Heart right ventricle (tissue), 16 donors: ENCODE results near the gene GART. TPM values are rescaled to one million over a fixed set of nuclear protein-coding genes. Genes with fewer than 3 reads are reported as not detected.

ENCODE experiments used
- ATAC-seq, 8 donors: fragments of 200-7000 bp; cut with Tn5 transposase; one replicate each; pipeline ENCODE4 v1.9.1; 2020; ENCODE audit warnings: mild to moderate bottlenecking in 8 of 8, moderate library complexity in 8 of 8, moderate number of reproducible peaks in 1 of 8
- DNase-seq, 2 donors: peaks; one replicate each; pipeline ENCODE4 v3.0.0-alpha.2; 2020
- H3K27ac ChIP-seq, 10 donors: fragments of 200-600 bp; sonication (generic) in 2 of 10; one replicate each; pipeline versions ENCODE4 v1.5.0 to v1.8.0; 2020 to 2022; ENCODE audit warnings: mild to moderate bottlenecking in 3 of 10
- H3K27me3 ChIP-seq, 7 donors: fragments of 200-600 bp; one replicate each; pipeline ENCODE4 v1.8.0; 2021 to 2022; ENCODE audit warnings: mild to moderate bottlenecking in 2 of 7
- H3K36me3 ChIP-seq, 9 donors: fragments of 200-600 bp; sonication (generic) in 1 of 9; one replicate each; pipeline versions ENCODE4 v1.5.0 to v1.8.0; 2020 to 2022; ENCODE audit warnings: mild to moderate bottlenecking in 2 of 9
- H3K4me1 ChIP-seq, 9 donors: fragments of 200-600 bp; sonication (generic) in 1 of 9; one replicate each; pipeline versions ENCODE4 v1.5.0 to v1.8.0; 2020 to 2022; ENCODE audit warnings: mild to moderate bottlenecking in 4 of 9
- H3K4me3 ChIP-seq, 10 donors: fragments of 200-600 bp; sonication (generic) in 2 of 10; one replicate each; pipeline versions ENCODE4 v1.5.0 to v1.8.0; 2020 to 2022; ENCODE audit warnings: mild to moderate bottlenecking in 7 of 10, moderate library complexity in 2 of 10
- H3K9me3 ChIP-seq, 11 donors: fragments of 200-600 bp in 10 of 11; sonication (generic) in 2 of 11; one replicate each; pipeline versions ENCODE4 v1.5.0 to v1.8.0; 2013 to 2022; ENCODE audit warnings: mild to moderate bottlenecking in 2 of 11, control low read depth in 1 of 11, moderate library complexity in 1 of 11
- CTCF ChIP-seq, 9 donors: fragments of 200-600 bp; sonication (generic) in 2 of 9; IDR thresholded peaks; one replicate each; pipeline versions ENCODE4 v1.5.0 to v1.8.0; 2021 to 2022; ENCODE audit warnings: antibody characterized with exemption in 9 of 9, mild to moderate bottlenecking in 5 of 9, moderate library complexity in 1 of 9
- WGBS, 2 donors: extraction: QIAGEN DNeasy Blood & Tissue Kit; methylation state at CpG; one replicate each; pipeline ENCODE4 v1.1.7; 2013; ENCODE audit warnings: inconsistent platforms in 1 of 2; 5-methylcytosine and 5-hydroxymethylcytosine counted together
- intact Hi-C, 10 donors: fragments of 100-400 bp; cut with DNase I; formaldehyde crosslinking; loops; one replicate each; pipeline versions ENCODE4 v1.11.1 to v1.14.2; 2022
- polyA plus RNA-seq, 2 donors: library from polyadenylated mRNA; stranded (reverse); fragments of 200-250 nt; gene quantifications; one replicate each; pipeline ENCODE4 v1.2.3, GENCODE V29; 2013
- total RNA-seq, 10 donors: library from RNA; stranded (reverse); fragmentation: NEBNext Ultra II Directional in 3 of 10; extraction: Animal tissue kit (Norgen Biotek cat#: 25700) in 3 of 10; gene quantifications; one replicate each; pipeline versions ENCODE4 v1.2.1 to v1.2.4, GENCODE V29; 2021 to 2023
- donor health status: Arrhythmogenic right ventricular cardiomyopathy.
- donor health status: ischemic (EF 13 %, LVEDD 7.1; RV severe dilation, severe dysfunction).
- donor health status: healthy with polysubstance abuse.
- donor health status: DM: no; HTN: yes; CAD: no.
- donor health status: DM: no; HTN: no; CAD: no.
- donor health status: ischemic (EF 25% LVEDD 6.9; RV normal size, moderate dysfunction).
- donor health status: ischemic (EF 25% LVEDD 5.7; RV mildly dilated, moderate dysfunction).
- donor health status: healthy.
- donor health status: DM: yes; HTN: yes; CAD: no.
- donor health status: Ischemic cardiomyopathy.
- donor health status: ischemic (EF 35%, LVEDD 5.7; RV mildly dilated, moderate dysfunction).
- donor health status: nonischemic (EF 11% LVEDD 7.7; RV severe dilation, severe dysfunction).
- donor health status: DM: yes; HTN: yes; CAD: no.
- donor health status: PGD.
- donor health status: ischemic (EF 29% LVEDD 5.4; RV normal size, mild dysfunction).
- donor health status: nonischemic (EF 23%, LVEDD 6.1; RV moderate dilation, normal function).

GART gene
- total and polyA plus RNA-seq, 12 donors = 11.3 to 52.6 (median 41.5) TPM

- Histone ChIP-seq H3K9me3 (no peaks in the 10 kb centered on the region), H3K27ac (no peak overlapping the region), H3K4me1 (peaks cover 0 to 4% (median 0%) of the 10 kb centered on the region in 9 donors), H3K4me3 (no peak overlapping the region), H3K36me3 (peaks cover 0 to 97% (median 14%) of the 10 kb centered on the region in 9 donors), H3K27me3 (no peaks in the 10 kb centered on the region)
- intact Hi-C loops = no loop called here
- no peak for TF ChIP-seq CTCF (IDR thresholded peaks at IDR 0.05)
- no peak for ATAC-seq
- WGBS, 2 donors = 84 to 85% methylated on average over 6 of the region's 6 CpGs
- no peak for DNase-seq
These were observed 86.1 kb downstream of the GART start for GRCh38 chr21:33455686-33456446.

Other genes with a start within 250 kb of the GART start
- 10 to 100 TPM; 16.5 to 38.5 (median 23.9) TPM for gene IFNAR1, start 217.1 kb downstream of the GART start, total RNA-seq
- 10 to 100 TPM in 1 of 2 donors, 1 to 10 TPM in 1; 7.4 to 10.1 TPM for gene IFNAR1, start 217.1 kb downstream of the GART start, polyA plus RNA-seq
- gene IFNGR2, start 138.7 kb downstream of the GART start, total RNA-seq = 10 to 100 TPM; 29.2 to 71.3 (median 36.3) TPM
- 10 to 100 TPM; 27.4 to 34.3 TPM for gene IFNGR2, start 138.7 kb downstream of the GART start, polyA plus RNA-seq
- 10 to 100 TPM; 26.7 to 40.7 (median 29.6) TPM for gene TMEM50B, start 62.1 kb downstream of the GART start, total RNA-seq
- 10 to 100 TPM; 43.3 to 71.4 TPM for gene TMEM50B, start 62.1 kb downstream of the GART start, polyA plus RNA-seq
- gene DNAJC28, start 50.4 kb downstream of the GART start, total RNA-seq = 10 to 100 TPM in 1 of 10 donors, 1 to 10 TPM in 9; 4.5 to 10.1 (median 6.9) TPM
- gene DNAJC28, start 50.4 kb downstream of the GART start, polyA plus RNA-seq = 1 to 10 TPM; 2.2 to 4.2 TPM
- 100 to 1,000 TPM; 137 to 176 (median 156) TPM for gene SON, start 921 bp upstream of the GART start, total RNA-seq
- 100 to 1,000 TPM in 1 of 2 donors, 10 to 100 TPM in 1; 53.6 to 235 TPM for gene SON, start 921 bp upstream of the GART start, polyA plus RNA-seq
- gene DONSON, start 46.6 kb upstream of the GART start, total RNA-seq = 1 to 10 TPM; 3.3 to 6.9 (median 5.5) TPM
- 10 to 100 TPM; 13.2 to 17.9 TPM for gene DONSON, start 46.6 kb upstream of the GART start, polyA plus RNA-seq
- gene CRYZL1, start 99.6 kb upstream of the GART start, total RNA-seq = 10 to 100 TPM; 19.0 to 29.8 (median 26.0) TPM
- 10 to 100 TPM; 15.3 to 31.8 TPM for gene CRYZL1, start 99.6 kb upstream of the GART start, polyA plus RNA-seq
- gene ITSN1, start 100.4 kb upstream of the GART start, total RNA-seq = 10 to 100 TPM; 25.0 to 47.3 (median 33.2) TPM
- gene ITSN1, start 100.4 kb upstream of the GART start, polyA plus RNA-seq = 10 to 100 TPM; 14.6 to 20.0 TPM